K562 (cell line): ENCODE results near the gene PSAP. TPM values are rescaled to one million over a fixed set of nuclear protein-coding genes. Genes with fewer than 3 reads are reported as not detected.

Experiments
- BDP1 ChIP-seq: IDR thresholded peaks from 3 replicates; pipeline ENCODE4 v1.6.1; 2011; ENCODE audit not compliant: insufficient read length, insufficient read depth
- CC2D1A ChIP-seq: fragments of 450-650 bp; IDR thresholded peaks from 2 replicates; pipeline ENCODE4 v1.6.1; 2017; ENCODE audit warnings: mild to moderate bottlenecking
- CEBPB ChIP-seq: fragments of 450-650 bp; IDR thresholded peaks from 2 replicates; pipeline ENCODE4 v1.6.1; 2016; ENCODE audit warnings: missing genetic modification characterization, missing compliant biosample characterization
- CHD2 ChIP-seq: IDR thresholded peaks from 2 replicates; pipeline ENCODE4 v1.6.1; 2011; ENCODE audit warnings: low read depth, low read length
- DPF2 ChIP-seq: fragments of 450-650 bp; IDR thresholded peaks from 2 replicates; pipeline ENCODE4 v1.6.1; 2016
- EWSR1 ChIP-seq: fragments of 450-650 bp; IDR thresholded peaks from 2 replicates; pipeline ENCODE4 v1.6.1; 2018; ENCODE audit warnings: borderline replicate concordance, mild to moderate bottlenecking, low read depth, moderate library complexity; ENCODE audit not compliant: partially characterized antibody
- GATAD2B ChIP-seq: fragments of 450-650 bp; IDR thresholded peaks from 2 replicates; pipeline ENCODE4 v1.6.1; 2017; ENCODE audit warnings: mild to moderate bottlenecking, borderline replicate concordance
- NFIX ChIP-seq: fragments of 250-450 bp; sonication (Bioruptor Pico); IDR thresholded peaks from 2 replicates; pipeline ENCODE4 v1.4.0; 2020; ENCODE audit warnings: low read depth, mild to moderate bottlenecking, moderate library complexity
- NR2F6 ChIP-seq: fragments of 450-650 bp; formaldehyde crosslinking; IDR thresholded peaks from 2 replicates; pipeline ENCODE4 v1.4.0; 2020; ENCODE audit warnings: mild to moderate bottlenecking
- PHF21A ChIP-seq: fragments of 450-650 bp; IDR thresholded peaks from 2 replicates; pipeline ENCODE4 v1.6.1; 2017; ENCODE audit warnings: low read depth, borderline replicate concordance
- PHTF2 ChIP-seq: fragments of 250-450 bp; sonication (Bioruptor Pico); IDR thresholded peaks from 2 replicates; pipeline ENCODE4 v1.5.0; 2021; ENCODE audit warnings: mild to moderate bottlenecking
- PML ChIP-seq: IDR thresholded peaks from 2 replicates; pipeline ENCODE4 v1.6.1; 2012; ENCODE audit warnings: low read length, inconsistent platforms
- RBM22 ChIP-seq: fragments of 200-400 bp; formaldehyde crosslinking; IDR thresholded peaks from 2 replicates; pipeline ENCODE4 v1.6.1; 2018; ENCODE audit warnings: low read length, low read depth; ENCODE audit not compliant: poor library complexity, severe bottlenecking
- RBM34 ChIP-seq: fragments of 200-400 bp; formaldehyde crosslinking; IDR thresholded peaks from 2 replicates; pipeline ENCODE4 v1.6.1; 2018; ENCODE audit warnings: low read length, borderline replicate concordance; ENCODE audit not compliant: insufficient read depth
- TCF7 ChIP-seq: sonication (generic); IDR thresholded peaks from 2 replicates; pipeline ENCODE4 v1.6.1; 2016; ENCODE audit warnings: antibody characterized with exemption, borderline replicate concordance
- TOE1 ChIP-seq, 2 experiments: fragments of 450-650 bp in 1 of 2; sonication (generic) in 1 of 2; formaldehyde crosslinking in 1 of 2; IDR thresholded peaks; 2 replicates each; pipeline versions ENCODE4 v1.7.1 to v1.8.0; 2016 to 2022; ENCODE audit warnings: borderline replicate concordance in 2 of 2, mild to moderate bottlenecking in 2 of 2, antibody characterized with exemption in 1 of 2, inconsistent platforms in 1 of 2, low read depth in 1 of 2, missing genetic modification reagents in 1 of 2, moderate library complexity in 1 of 2
- ZFP1 ChIP-seq: fragments of 450-650 bp; formaldehyde crosslinking; IDR thresholded peaks from 2 replicates; pipeline ENCODE4 v1.4.0; 2020; ENCODE audit warnings: mild to moderate bottlenecking, mixed read lengths
- ZNF165 ChIP-seq: fragments of 250-450 bp; sonication (Bioruptor Pico); IDR thresholded peaks from 2 replicates; pipeline ENCODE4 v1.4.0; 2020; ENCODE audit warnings: borderline replicate concordance
- ZNF212 ChIP-seq: fragments of 450-650 bp; formaldehyde crosslinking; IDR thresholded peaks from 2 replicates; pipeline ENCODE4 v1.4.0; 2020; ENCODE audit warnings: mild to moderate bottlenecking
- polyA plus RNA-seq, 8 experiments: library from polyadenylated mRNA; depleted of rRNA in 4 of 8; stranded (reverse) in 5 of 8; unstranded in 3 of 8; fragments of >200 nt; fragmentation: Nextera tagmentation in 2 of 8; fragmentation: Illumina TruSeq in 1 of 8; extraction: Ambion mirVana in 2 of 8; extraction: Trizol in 1 of 8; gene quantifications; 2 replicates each; pipeline versions ENCODE4 v1.2.1 to v1.2.3, GENCODE V29; 2011 to 2014; ENCODE audit warnings: inconsistent platforms in 1 of 8, missing spikeins in 1 of 8
- total RNA-seq, 7 experiments: library from RNA; depleted of rRNA in 6 of 7; stranded (reverse); fragments of >200 nt in 6 of 7; fragmentation: Illumina TruSeq in 2 of 7; extraction: Trizol in 2 of 7; gene quantifications; 2 replicates each; pipeline versions ENCODE4 v1.2.1 to v1.2.3, GENCODE V29; 2011 to 2021; ENCODE audit warnings: low replicate concordance in 1 of 7
- TF ChIP-seq, protein P1 (sequence below): fragments of 450-650 bp; IDR thresholded peaks from 2 replicates; pipeline ENCODE4 v1.7.1; 2018; ENCODE audit warnings: mild to moderate bottlenecking, low read depth; ENCODE audit not compliant: partially characterized antibody
- TF ChIP-seq, protein P2 (sequence below): sonication (generic); formaldehyde crosslinking; IDR thresholded peaks from 2 replicates; pipeline ENCODE4 v1.8.0; 2022; ENCODE audit warnings: mild to moderate bottlenecking, missing genetic modification reagents
- TF ChIP-seq, protein P3 (sequence below): fragments of 450-650 bp; formaldehyde crosslinking; IDR thresholded peaks from 2 replicates; pipeline ENCODE4 v1.4.0; 2020; ENCODE audit warnings: mild to moderate bottlenecking, moderate library complexity
- TF ChIP-seq, protein P4 (sequence below): sonication (generic); formaldehyde crosslinking; IDR thresholded peaks from 2 replicates; pipeline ENCODE4 v1.9.0; 2022; ENCODE audit warnings: mild to moderate bottlenecking, missing genetic modification reagents

Gene PSAP
- total and polyA plus RNA-seq, 9 of the 15 experiments (the other 6 are each of a cell fraction or from before 2014, with no cell fraction given) = 245 to 700 (median 429) TPM

DNA sequence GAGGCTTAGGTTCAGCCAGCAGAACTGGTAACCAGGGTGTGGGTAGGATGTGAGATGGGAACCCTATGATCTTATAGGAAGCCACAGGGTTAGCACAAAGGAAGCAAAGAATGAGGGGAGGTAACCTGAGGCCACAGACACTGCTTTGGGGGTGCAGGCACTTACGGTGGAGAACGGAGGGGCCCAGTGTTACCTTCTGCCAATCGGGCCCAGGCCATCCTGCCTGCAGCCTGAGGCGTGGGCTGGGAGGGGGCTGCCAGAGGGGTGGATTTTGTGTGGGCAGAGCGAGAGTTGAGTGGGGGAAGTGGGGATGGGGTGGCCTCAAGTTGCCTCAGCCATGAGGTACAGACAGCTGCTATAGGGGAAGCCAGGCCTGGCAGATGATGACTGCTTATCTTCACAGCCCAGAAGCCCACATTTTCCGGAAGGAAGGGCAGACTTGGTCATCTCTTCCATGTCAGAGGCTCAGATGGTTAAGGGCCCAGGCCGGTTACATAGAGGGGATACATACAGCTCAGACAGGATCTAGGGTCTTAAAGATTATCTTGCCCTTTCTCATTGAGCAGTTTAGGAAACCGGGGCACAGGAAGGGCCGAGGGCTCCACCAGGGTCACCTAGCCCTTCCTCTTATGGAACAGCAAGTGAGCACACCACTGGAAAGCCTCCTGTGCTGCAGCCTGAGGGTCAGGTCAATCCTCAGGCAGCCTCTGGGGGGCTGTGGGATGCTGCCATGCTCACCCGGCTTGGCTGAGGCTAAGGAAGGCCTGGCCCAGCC, 53.3 kb downstream of the PSAP start (continued):
- TF ChIP-seq CEBPB (tag) (no peak), GATAD2B (peak; percentile 76), ZNF165 (CRISPR knock-in tag) (0 out of 2 replicates have a peak, but pooled peaks have one; percentile 45), ZFP1 (CRISPR knock-in tag) (no peak), TOE1 (IDR thresholded peaks at IDR 0.05; ENCODE audit: borderline replicate concordance) (no peak), TOE1 (CRISPR knock-in tag; IDR thresholded peaks at IDR 0.05; ENCODE audit: borderline replicate concordance, low read depth) (no peak), BDP1 (no peak), CC2D1A (peak; percentile 67; the same call in 1 of the 2 replicates), CHD2 (no peak), ZNF212 (CRISPR knock-in tag) (no peak), RBM34 (no peak), DPF2 (peak; percentile 92), NR2F6 (no peak), PHF21A (peak; percentile 73; the same call in 1 of the 2 replicates), RBM22 (no peak), NFIX (no peak), PHTF2 (CRISPR knock-in tag) (no peak), PML (peak; percentile 65; the same call in 1 of the 2 replicates), EWSR1 (no peak), TCF7 (no peak)
- TF ChIP-seq, protein P1, sequence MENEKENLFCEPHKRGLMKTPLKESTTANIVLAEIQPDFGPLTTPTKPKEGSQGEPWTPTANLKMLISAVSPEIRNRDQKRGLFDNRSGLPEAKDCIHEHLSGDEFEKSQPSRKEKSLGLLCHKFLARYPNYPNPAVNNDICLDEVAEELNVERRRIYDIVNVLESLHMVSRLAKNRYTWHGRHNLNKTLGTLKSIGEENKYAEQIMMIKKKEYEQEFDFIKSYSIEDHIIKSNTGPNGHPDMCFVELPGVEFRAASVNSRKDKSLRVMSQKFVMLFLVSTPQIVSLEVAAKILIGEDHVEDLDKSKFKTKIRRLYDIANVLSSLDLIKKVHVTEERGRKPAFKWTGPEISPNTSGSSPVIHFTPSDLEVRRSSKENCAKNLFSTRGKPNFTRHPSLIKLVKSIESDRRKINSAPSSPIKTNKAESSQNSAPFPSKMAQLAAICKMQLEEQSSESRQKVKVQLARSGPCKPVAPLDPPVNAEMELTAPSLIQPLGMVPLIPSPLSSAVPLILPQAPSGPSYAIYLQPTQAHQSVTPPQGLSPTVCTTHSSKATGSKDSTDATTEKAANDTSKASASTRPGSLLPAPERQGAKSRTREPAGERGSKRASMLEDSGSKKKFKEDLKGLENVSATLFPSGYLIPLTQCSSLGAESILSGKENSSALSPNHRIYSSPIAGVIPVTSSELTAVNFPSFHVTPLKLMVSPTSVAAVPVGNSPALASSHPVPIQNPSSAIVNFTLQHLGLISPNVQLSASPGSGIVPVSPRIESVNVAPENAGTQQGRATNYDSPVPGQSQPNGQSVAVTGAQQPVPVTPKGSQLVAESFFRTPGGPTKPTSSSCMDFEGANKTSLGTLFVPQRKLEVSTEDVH = no peak
- TF ChIP-seq, protein P2, sequence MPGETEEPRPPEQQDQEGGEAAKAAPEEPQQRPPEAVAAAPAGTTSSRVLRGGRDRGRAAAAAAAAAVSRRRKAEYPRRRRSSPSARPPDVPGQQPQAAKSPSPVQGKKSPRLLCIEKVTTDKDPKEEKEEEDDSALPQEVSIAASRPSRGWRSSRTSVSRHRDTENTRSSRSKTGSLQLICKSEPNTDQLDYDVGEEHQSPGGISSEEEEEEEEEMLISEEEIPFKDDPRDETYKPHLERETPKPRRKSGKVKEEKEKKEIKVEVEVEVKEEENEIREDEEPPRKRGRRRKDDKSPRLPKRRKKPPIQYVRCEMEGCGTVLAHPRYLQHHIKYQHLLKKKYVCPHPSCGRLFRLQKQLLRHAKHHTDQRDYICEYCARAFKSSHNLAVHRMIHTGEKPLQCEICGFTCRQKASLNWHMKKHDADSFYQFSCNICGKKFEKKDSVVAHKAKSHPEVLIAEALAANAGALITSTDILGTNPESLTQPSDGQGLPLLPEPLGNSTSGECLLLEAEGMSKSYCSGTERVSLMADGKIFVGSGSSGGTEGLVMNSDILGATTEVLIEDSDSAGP (CRISPR knock-in tag) = no peak
- TF ChIP-seq, protein P3, sequence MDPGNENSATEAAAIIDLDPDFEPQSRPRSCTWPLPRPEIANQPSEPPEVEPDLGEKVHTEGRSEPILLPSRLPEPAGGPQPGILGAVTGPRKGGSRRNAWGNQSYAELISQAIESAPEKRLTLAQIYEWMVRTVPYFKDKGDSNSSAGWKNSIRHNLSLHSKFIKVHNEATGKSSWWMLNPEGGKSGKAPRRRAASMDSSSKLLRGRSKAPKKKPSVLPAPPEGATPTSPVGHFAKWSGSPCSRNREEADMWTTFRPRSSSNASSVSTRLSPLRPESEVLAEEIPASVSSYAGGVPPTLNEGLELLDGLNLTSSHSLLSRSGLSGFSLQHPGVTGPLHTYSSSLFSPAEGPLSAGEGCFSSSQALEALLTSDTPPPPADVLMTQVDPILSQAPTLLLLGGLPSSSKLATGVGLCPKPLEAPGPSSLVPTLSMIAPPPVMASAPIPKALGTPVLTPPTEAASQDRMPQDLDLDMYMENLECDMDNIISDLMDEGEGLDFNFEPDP (CRISPR knock-in tag) = no peak
- TF ChIP-seq, protein P4, sequence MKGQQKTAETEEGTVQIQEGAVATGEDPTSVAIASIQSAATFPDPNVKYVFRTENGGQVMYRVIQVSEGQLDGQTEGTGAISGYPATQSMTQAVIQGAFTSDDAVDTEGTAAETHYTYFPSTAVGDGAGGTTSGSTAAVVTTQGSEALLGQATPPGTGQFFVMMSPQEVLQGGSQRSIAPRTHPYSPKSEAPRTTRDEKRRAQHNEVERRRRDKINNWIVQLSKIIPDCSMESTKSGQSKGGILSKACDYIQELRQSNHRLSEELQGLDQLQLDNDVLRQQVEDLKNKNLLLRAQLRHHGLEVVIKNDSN = no peak
